GM12874 (cell line): Measurements from ENCODE around the gene KRTAP4-16.
"Not testable (repeated sequence)": the region's sequence is repeated elsewhere in the genome, so short reads cannot be mapped to it uniquely, and the experiment has no call there.

Experiments
- CTCF ChIP-seq: IDR thresholded peaks from 2 replicates; pipeline ENCODE4 v1.5.1; 2011; ENCODE audit warnings: low read depth, mild to moderate bottlenecking, control low read depth, low read length, moderate library complexity; ENCODE audit not compliant: insufficient read depth

Gene KRTAP4-16

GRCh38 chr17:41063449-41063848 lies 38.6 kb downstream of the KRTAP4-16 start:
- no peak for TF ChIP-seq CTCF

- no peak for TF ChIP-seq CTCF
Measured at GRCh38 chr17:41061964-41062363, 40.0 kb downstream of the KRTAP4-16 start.

- no peak for TF ChIP-seq CTCF
Measured at GRCh38 chr17:41060052-41060604, 41.9 kb downstream of the KRTAP4-16 start, which contains the start of gene KRTAP2-3. KRTAP2-3 (minus strand) TSS chr17:41060114; CDS start chr17:41060050, 64 bp downstream.

- TF ChIP-seq CTCF = no peak
Measured at GRCh38 chr17:41058741-41059140, 43.3 kb downstream of the KRTAP4-16 start.

GRCh38 chr17:41057547-41057946 lies 44.5 kb downstream of the KRTAP4-16 start:
- TF ChIP-seq CTCF = no peak

- TF ChIP-seq CTCF = not testable (repeated sequence)
Measured at GRCh38 chr17:41055130-41055529, 46.9 kb downstream of the KRTAP4-16 start, which contains the start of gene KRTAP2-2. KRTAP2-2 (minus strand) TSS chr17:41055230; CDS start chr17:41055211, 19 bp downstream.

GRCh38 chr17:41054025-41054424 lies 48.0 kb downstream of the KRTAP4-16 start:
- TF ChIP-seq CTCF = no peak
